IPS-NIHi11 (cell line): ENCODE measurements around the gene FRAS1.
"Not testable (repeated sequence)": the region's sequence is repeated elsewhere in the genome, so short reads cannot be mapped to it uniquely, and the experiment has no call there.

Source experiments
- DNase-seq: peaks from one replicate; pipeline ENCODE4 v3.0.0; 2012; ENCODE audit warnings: mixed read lengths, low spot score

FRAS1 gene

GRCh38 chr4:78165758-78166157 lies 108.6 kb downstream of the FRAS1 start:
- DNase-seq = no peak

GRCh38 chr4:78166622-78167021 lies 109.5 kb downstream of the FRAS1 start:
- DNase-seq = no peak

- no peak for DNase-seq
These were observed 110.4 kb downstream of the FRAS1 start for GRCh38 chr4:78167510-78167909.

- no peak for DNase-seq
These were observed 110.9 kb downstream of the FRAS1 start for GRCh38 chr4:78168029-78168428.

- no peak for DNase-seq
These were observed 112.6 kb downstream of the FRAS1 start for GRCh38 chr4:78169728-78170127.

- peak; percentile 22 for DNase-seq
These were observed 114.4 kb downstream of the FRAS1 start for GRCh38 chr4:78171482-78171881.

- no peak for DNase-seq
These were observed 117.8 kb downstream of the FRAS1 start for GRCh38 chr4:78174891-78175290.

- no peak for DNase-seq
These were observed 122.1 kb downstream of the FRAS1 start for GRCh38 chr4:78179196-78179595.

- DNase-seq = not testable (repeated sequence)
These were observed 124.6 kb downstream of the FRAS1 start for GRCh38 chr4:78181681-78182234.

- DNase-seq = no peak
These were observed 127.5 kb downstream of the FRAS1 start for GRCh38 chr4:78184584-78184983.

- no peak for DNase-seq
These were observed 128.0 kb downstream of the FRAS1 start for GRCh38 chr4:78185117-78185516.

- DNase-seq = no peak
These were observed 129.7 kb downstream of the FRAS1 start for GRCh38 chr4:78186597-78187543.

- DNase-seq = no peak
These were observed 132.9 kb downstream of the FRAS1 start for GRCh38 chr4:78190068-78190467.

GRCh38 chr4:78190595-78190994 lies 133.5 kb downstream of the FRAS1 start:
- no peak for DNase-seq

- DNase-seq = no peak
These were observed 140.8 kb downstream of the FRAS1 start for GRCh38 chr4:78197947-78198346.

GRCh38 chr4:78199984-78200383 lies 142.9 kb downstream of the FRAS1 start:
- no peak for DNase-seq

GRCh38 chr4:78200949-78201348 lies 143.8 kb downstream of the FRAS1 start:
- no peak for DNase-seq

GRCh38 chr4:78204176-78204575 lies 147.1 kb downstream of the FRAS1 start:
- DNase-seq = no peak

- DNase-seq = peak; percentile 23
These were observed 148.5 kb downstream of the FRAS1 start for GRCh38 chr4:78205591-78205990.

- no peak for DNase-seq
These were observed 150.4 kb downstream of the FRAS1 start for GRCh38 chr4:78207541-78207940.

- DNase-seq = no peak
These were observed 150.8 kb downstream of the FRAS1 start for GRCh38 chr4:78207951-78208350.

GRCh38 chr4:78208896-78209295 lies 151.8 kb downstream of the FRAS1 start:
- DNase-seq = not testable (repeated sequence)

- no peak for DNase-seq
These were observed 153.7 kb downstream of the FRAS1 start for GRCh38 chr4:78210694-78211410.
